Hypothalamus (tissue), 51 donors: ENCODE data around the gene H3-3A.
"Not testable (repeated sequence)": the region's sequence is repeated elsewhere in the genome, so short reads cannot be mapped to it uniquely, and the experiment has no call there.

ENCODE experiments used
- DNase-seq, 51 donors: peaks; one replicate each; lab custom pipeline; 2025; lab: John Stamatoyannopoulos, UW

The H3-3A gene

DNA sequence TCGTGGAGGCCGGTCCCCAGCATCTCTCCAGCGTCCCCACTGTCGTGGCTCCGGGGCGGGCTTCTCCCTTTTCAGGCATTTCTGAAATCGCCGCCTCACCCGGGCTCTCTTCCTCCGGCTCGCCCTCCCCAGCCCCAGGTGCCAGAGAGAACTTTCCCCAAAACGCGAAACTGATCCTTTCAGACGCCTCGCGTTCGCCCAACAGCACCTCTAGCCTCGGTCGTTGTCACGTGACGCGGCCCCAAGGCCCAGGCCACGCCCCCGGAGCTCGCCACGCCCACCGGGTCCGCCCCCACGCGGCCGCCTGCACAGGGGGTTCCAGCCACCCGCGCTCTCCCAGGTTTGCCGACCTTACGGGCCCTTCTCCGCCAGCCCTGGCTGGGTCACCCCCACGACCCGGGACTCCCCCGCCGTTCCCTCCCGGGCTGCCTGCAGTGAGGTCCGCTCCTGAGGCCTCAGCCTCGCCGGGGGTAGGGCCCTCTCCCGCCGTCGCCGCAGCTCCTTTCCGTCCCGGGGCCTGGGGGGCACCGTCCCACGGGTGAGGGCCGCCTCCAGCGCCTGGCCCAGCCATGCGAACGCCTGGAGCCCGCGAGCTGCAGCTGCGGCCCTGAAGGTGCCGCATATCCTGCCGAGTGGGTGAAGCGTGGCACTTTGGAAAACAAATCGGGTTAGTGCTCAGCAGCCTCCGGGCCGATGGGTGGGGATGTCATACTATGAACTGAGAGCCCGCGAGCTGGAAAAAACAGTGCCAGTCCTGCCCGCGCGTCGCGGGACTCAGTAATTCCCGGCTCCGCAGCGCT, 21.0 kb downstream of the H3-3A start:
- peak; percentile 40 to 92 (median 84) for DNase-seq

DNA sequence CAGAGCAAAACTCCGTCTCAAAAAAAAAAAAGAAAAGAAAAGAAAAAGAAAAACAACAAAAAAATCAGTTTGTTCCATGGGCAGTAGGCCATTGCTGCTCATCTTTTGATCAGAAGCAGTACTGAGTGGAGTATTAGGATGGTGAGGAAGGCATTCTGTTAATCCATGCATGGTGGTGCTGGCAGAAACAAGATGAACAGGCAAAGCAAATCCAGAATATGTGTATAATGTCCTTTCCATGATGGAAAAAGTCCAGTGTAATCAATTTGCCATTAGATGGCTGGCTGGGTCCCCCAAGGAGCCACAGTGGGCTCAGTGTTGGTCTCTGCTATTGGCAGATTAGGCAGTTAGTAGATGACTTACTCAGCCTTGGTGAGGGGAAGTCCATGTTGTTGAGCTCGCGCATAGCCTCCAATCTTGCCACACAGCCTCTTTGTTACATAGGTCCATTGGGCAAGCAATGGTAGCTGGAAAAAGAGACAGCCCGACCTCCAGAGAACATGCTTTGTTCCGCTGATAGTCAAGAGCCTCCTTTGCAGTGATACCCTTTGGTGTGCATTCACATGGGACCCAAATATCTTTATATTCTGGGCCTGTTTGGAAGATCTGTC, 23.3 kb downstream of the H3-3A start:
- DNase-seq = no peak

DNA sequence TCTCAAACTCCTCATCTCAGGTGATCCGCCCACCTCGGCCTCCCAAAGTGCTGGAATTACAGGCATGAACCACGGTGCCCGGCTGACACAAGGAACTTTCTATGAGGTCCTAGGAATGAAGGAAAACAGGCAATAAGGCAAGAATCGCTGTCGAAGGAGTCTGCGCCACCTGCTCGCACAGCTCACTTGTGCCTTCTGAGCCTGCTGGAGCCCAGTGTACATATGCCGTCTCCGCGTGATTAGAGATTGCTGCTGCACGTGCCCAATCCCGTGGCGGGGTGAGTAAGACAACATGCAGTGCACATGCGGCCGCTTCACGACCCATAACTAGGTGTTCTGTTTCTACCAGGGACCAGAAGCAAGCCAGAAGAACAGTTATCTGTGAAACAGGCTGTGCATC, 24.3 kb downstream of the H3-3A start:
- DNase-seq = no peak

DNA sequence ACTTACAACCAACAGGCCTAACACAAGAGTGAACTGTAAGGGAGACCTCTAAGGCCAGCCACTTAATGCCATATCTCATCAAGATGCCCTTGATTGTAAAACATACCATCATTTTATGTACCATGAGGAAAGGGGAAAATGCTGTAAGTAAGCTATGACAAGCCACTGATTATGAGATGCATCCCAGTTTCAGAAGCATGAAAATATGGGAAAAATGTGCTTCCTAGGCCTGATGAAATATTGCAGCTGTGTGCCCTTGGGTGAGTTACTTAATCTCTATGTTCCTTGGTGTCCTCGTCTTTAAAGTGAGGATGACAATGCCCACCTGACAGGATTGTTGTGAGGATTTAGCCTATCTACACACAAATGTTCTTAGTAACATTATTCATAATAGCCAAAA, 28.9 kb downstream of the H3-3A start:
- DNase-seq = no peak

DNA sequence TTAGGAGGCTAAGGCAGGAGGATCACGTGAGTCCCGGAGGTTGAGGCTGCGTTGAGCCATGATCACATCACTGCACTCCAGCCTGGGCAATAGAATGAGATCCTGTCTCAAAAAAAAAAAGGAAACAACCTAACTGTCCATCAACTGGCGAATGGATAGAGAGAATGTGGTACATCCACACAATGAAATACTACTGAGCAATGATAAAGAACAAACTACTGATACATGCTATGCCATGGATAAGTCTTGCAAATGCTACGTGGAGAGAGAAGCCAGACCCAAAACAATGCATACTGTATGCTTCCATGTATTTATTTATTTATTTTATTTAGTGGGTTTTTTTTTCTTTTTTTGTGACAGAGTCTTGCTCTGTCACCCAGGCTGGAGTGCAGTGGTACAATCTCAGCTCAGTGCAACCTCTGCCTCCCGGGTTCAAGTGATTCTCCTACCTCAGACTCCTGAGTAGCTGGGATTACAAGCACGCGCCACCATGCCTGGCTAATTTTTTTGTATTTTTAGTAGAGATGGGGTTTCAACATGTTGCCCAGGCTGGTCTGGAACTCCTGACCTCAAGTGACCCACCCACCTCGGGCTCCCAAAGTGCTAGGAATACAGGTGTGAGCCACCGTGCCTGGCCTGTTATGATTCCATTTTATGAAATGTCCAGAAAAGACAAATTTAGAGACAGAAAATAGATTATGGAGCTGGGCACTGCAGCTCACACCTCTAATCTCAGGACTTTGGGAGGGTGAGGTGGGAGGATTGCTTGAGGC, 29.7 kb downstream of the H3-3A start:
- DNase-seq = not testable (repeated sequence)

DNA sequence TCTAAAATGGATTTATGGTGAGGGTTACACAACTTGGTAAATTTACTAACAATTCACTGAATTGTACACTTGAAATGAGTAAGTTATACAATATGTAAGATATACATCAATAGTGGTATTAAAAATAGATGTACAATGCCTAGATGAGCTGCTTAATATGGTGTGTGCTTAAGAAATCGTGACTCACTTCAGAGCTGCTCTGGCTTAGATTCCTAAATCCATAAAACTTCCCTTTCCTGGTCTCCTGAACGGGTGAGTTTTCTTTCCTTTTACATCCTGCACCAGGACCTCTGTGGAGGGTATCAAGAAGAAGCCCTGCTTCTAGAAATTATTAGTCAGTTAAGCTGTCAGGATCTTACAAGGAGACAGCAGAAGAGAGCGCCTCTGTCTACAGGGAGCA, 30.4 kb downstream of the H3-3A start:
- no peak for DNase-seq

DNA sequence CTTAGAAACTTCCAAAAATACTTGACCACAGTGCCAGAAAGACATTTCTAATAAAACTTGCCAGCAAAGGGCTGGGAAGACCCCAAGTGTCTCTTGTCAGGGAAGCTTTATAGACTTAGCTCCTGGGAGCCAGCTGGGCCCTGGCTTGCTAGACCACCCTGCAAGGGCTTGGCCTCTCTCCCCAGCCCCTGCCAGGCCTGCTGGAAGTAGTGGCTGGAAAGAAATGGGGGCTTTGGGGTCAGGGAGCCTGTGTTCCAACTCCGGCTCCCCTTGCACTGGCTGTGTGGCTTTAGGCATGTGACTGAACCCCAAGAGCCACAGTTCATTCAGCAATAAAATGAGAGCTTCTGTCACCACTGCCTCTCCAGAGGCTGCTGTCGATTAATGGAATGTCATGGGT, 31.1 kb downstream of the H3-3A start:
- DNase-seq = no peak

DNA sequence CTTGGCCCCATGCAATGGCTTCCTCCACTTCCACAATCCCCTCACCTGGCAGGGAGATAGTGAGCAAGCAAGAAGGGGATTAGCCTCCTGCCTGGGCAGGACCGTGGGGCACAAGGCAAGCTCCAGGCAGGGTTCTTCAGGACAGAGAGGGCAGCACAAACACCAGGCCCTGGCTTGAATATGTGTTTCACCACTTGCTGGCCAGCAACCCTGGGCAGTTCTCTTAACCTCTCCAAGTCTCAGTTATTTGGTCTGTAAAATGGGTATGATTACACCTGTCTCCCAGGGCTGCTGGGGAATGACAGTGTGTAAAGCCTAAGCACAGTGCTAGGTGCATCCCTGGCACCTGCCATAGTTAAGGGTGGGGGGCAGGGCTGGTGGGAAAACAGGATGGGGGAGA, 31.9 kb downstream of the H3-3A start:
- no peak for DNase-seq

DNA sequence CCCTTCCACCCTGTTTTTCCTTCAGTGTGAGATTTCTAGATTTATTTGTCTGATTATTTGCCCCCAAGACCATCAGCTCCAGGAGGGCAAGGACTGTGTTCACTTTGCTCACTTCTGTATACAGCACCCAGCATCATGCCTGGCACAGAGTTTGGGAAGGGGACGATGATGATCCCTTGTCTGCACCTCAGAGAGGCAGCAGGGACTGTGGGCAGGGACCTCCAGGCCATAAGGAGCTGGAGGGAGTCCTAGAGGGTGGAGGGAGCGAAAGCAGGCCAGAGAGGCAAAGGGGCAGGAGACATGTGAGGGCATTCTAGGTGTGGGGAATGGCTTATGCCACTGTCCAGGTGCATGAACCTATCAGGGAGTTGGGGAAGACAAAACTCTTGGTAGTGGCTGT, 32.8 kb downstream of the H3-3A start:
- no peak for DNase-seq

DNA sequence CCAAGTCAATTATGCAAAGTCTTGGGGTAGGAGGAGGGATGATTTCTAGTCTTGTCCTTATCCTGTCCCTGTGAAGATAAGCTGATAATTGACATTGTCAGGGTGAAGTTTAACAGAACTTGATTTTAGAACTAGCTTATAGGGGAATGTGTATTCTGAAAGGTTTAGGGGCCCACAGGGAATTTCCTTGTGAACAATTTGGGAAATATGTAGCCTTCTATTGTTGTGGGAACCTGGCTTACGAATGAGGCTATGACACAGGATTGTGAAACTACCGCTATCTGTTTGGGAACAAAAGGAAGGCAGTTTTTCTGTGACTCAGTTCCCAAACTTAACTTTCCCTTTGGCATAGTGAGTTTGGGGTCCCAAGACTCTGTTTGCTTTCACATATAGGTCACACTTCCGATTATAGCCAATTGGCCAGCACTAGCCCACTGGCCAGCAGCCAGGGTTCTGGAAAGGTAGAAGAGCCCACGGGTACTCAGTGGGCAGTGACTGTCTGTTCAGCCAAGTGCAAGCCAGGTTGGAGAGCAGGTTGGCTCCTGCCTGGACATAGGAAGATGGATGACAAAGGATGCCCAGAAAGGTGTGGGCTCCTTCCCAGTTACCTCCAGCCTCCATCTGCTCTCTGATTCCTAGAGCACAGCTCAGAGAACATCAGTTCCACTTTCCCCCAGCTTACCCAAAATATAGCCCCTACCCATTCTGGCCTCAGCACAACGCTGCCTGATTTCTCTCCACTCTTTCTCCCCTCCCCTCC, 35.5 kb downstream of the H3-3A start:
- DNase-seq = no peak

DNA sequence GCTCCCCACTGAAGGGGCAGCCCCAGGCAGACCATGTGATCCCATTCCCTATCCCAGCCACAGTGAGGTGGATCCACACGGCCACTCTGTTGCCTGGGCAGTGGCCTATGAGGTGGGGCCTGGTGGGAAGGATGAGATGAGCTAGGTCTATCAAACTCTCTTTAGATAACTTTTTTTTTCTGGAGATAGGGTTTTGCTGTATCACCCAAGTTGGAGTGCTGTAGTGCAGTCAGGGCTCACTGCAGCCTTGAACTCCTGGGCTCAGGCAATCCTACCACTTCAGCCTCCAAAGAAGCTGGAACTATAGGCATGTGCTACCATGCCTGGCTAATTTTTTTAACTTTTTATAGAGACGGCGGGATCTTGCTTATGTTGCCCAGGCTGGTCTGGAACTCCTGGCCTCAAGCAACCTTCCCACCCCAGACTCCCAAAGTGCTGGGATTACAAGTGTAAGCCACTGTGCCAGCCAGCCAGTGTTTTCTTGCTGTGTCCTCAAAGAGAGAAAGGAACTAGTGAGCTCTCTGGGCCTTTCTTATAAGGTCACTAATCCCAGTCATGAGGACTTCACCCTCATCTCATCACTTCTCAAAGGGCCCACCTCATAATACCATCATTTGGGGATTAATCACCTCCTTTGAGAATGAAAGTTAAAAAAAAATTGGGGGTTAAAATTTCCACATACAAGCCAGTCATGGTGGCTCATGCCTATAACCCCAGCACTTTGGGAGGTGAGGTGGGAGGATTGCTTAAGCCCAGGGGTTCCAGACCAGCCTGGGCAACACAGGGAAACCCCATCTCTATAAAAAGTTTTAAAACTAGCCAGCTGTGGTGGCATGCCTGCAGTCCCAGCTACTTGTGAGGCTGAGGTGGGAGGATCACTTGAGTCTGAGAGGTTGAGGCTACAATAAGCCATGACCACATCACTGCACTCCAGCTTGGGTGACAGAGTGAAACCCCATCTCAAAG, 36.6 kb downstream of the H3-3A start:
- DNase-seq = no peak

DNA sequence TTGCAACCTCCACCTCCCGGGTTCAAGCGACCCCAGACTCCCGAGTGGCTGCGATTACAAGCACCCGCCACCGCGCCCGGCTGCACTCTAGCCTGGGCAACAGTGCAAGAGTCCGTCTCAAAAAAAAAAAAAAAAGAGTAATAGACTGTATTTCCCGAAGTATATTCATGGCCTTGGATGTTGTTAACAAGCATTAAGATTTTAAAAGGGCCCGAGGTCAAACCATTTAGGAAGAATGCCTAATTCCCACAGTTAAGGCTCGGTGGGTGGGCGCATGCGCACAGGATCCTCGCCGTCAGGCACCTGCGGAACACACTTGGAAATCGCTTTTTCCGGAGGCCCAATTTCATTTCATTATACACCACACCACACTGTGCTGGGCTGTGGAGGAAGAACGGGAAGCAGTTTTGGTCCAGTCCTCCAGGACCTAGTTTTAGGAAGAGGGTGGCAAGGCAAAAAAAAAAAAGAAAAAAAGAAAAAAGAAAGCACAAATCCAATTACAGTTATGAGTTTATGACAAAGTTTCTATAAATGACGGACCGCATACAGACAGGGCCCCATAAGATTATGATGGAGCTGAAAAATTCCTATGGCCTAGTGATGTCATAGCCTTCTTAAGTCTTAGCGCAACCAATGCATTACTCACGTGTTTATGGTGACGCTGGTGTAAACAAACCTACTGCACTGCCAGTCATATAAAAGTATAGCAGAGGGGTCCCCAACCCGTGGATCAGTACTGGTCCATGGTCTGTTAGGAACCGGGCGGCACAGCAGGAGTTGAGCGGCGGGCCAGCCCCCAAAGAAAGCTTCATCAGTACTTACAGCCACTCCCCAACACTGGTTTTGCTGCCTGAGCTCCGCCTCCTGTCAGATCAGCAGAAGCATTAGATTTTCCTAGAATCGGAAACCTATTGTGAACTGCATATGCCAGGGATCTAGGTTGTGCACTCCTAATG, 38.2 kb downstream of the H3-3A start:
- peak in 18 of 51 donors; percentile 3 to 52 (median 19) for DNase-seq

DNA sequence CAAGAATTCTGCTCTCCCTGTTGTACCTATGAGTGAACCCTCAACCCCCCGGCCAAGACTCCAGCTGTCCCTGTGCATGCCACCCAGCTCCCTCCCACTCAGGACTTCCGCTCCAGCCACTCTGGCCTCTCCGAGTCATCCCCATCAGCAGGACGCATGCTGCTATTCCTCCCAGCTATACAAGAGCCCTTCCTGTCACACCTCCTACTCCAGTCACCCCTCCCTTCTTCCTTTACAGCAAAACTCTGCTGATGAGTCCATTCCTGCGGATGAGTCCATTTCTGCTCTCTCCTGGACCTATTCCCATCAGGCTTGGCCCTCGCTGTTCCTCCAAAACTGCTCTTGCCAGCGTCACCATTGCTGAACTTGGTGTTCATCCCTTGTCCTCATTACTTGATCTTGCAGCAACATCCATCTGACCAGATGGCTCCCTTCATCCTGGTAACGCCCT, 42.2 kb downstream of the H3-3A start:
- no peak for DNase-seq

DNA sequence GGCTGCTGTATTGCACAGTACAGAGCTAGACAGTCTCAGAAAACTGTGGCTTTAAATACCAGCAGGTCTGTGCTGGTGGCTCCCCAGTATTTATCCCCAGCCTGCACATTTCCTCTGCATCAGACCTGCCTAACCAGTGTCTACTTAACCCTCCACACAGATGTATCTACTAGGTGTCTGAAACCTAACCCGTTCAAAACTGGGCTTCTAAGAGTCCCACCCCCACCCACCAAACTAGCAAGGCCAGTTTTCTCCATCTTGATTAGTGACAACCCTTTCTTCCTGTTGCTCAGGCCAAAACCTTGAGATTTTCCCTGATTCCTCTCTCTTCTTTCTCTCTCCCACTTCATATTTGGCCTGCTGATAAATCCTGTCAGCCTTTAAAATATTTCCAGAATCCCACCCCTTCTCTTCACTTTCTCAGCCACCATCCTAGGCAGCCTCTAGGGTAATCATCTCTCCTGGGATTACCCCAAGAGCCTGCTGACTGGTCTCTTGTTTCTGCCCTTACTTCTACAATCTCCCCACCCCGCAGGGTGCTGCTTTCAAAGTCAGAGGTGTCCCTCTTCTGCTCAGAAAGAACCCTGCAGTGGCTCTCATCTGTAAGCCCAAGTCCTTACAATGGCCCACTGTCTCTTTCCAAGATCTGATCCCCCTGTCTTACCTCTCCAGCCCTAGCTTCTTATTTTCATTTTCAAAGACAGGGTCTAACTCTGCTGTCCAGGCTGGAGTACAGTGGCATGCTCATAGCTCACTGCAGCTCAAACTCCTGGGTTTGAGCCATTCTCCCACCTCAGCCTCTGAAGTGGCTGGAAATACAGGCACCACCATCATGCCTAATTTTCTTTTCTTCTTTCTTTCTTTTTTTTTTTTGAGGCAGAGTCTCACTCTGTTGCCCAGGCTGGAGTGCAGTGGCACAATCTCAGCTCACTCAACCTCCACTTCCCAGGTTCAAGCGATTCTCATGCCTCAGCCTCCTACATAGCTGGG, 45.2 kb downstream of the H3-3A start:
- DNase-seq = no peak

DNA sequence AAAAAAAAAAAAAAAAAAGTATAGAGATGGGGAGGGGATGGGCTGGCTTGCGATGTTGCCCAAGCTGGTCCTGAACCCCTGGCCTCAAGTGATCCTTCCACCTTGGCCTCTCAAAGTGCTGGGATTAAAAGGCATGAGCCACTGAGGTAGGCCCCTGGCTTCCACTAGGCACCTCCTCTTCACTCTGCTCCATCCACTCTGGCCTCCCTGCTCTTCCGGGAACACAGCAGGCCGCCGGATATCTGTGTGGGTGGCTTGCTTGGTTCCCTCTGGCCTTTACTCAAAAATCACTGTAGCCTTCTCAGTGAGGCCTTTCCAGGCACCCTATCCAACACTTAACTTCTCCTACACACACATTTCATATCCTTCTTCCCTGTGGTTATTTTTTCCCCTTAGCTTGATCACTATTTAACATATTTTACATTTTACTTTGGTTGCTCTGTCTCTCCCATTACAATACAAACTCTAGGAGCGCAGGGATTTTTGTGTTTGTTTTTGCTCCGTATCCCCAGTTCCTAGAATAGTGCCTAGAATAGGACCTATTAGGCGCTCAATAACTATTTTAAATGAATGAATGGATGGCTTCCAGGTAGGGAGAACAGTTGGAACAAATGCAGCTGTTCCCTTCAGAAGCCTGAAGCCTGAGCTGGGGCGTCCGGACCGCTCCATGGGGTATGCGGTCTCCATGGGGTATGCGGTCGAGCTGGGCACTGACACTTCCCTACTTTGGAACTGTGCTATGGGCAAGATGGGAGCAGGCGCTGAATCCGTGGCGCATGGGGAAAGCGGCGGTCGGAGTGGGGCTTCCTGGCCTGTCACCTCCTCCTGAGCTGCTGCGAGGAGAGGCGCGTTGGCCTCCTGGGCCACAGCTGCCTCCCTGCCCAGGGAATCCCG, 46.7 kb downstream of the H3-3A start:
- DNase-seq = peak in 6 of 51 donors; percentile 7 to 72 (median 59)

DNA sequence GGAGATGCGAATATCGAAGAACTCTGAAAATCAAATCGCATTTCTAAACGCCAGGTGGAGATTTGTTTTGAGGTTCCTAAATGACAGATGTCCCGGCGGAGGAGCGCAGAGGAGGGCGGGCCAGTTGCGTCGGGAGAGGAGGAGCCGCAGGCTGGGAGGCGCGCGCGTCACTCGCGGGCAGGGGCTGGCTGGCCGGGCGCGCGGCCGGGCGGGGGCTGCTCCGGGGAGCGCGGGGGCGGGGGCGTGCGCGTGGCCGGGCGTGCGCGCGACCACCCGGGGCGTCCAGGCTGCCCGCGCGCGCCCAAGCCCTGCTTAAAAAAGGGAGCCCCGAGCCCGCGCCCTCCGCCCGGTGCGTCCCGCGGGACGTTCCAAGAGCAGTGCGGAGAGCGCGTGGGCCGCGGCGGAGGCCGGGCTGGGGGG, 47.3 kb downstream of the H3-3A start:
- DNase-seq = peak in 50 of 51 donors; percentile 38 to 92 (median 78)
